Stimulated activated naive CD8-positive, alpha-beta T cell treated with anti-CD3 and anti-CD28 coated beads, Interleukin-15, amount 100 ng/mL, for 72 hours (primary cell): ENCODE results near the gene C16orf74.

Experiments used
- ATAC-seq: fragments of 150-1000 bp; cut with Tn5 transposase; 2 replicates; pipeline ENCODE4 v1.10.0; 2021; ENCODE audit warnings: mild to moderate bottlenecking, moderate library complexity
- DNase-seq, 2 donors: peaks; one replicate each; pipeline ENCODE4 v3.0.0; 2021 to 2022
- H3K27ac Mint-ChIP-seq, 2 donors: one replicate each; pipeline ENCODE4 v1.8.0; 2022; ENCODE audit warnings: mild to moderate bottlenecking in 2 of 2, mixed read lengths in 2 of 2, moderate library complexity in 2 of 2
- H3K27me3 Mint-ChIP-seq: one replicate; pipeline ENCODE4 v1.8.0; 2022; ENCODE audit warnings: mixed read lengths
- H3K4me1 Mint-ChIP-seq: one replicate; pipeline ENCODE4 v1.8.0; 2022; ENCODE audit warnings: mild to moderate bottlenecking, mixed read lengths
- H3K4me3 Mint-ChIP-seq, 2 donors: one replicate each; pipeline ENCODE4 v1.8.0; 2022; ENCODE audit warnings: mild to moderate bottlenecking in 2 of 2, mixed read lengths in 2 of 2, moderate library complexity in 1 of 2
- H3K9me3 Mint-ChIP-seq, 2 donors: one replicate each; pipeline ENCODE4 v1.8.0; 2022; ENCODE audit warnings: mixed read lengths in 2 of 2

The C16orf74 gene

DNA sequence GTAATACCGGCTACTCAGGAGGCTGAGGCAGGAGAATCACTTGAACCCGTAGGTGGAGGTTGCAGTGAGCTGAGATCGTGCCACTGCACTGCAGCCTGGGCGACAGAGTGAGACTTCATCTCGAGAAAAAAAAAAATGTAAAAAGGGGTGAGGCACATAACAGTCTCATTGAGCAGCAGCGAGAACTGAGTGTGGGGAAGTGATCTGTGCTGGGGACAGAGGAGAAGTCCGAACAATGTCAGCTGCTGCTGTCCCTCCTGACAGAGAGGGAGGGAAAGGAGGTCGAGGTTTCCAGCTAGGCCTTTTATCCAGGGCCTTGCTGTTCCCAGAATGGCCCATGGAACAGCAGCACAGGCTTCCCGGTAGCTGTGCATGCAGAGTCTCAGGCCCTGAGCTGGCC is 14.0 kb downstream of the C16orf74 start:
- DNase-seq, result no peak
- Mint-ChIP-seq H3K4me3 (no peak overlapping the region), H3K4me1 (peaks cover 30% of the 10 kb centered on the region), H3K27ac (no peak overlapping the region), H3K9me3 (no peaks in the 10 kb centered on the region), H3K27me3 (no peaks in the 10 kb centered on the region)
- no peak for ATAC-seq

DNA sequence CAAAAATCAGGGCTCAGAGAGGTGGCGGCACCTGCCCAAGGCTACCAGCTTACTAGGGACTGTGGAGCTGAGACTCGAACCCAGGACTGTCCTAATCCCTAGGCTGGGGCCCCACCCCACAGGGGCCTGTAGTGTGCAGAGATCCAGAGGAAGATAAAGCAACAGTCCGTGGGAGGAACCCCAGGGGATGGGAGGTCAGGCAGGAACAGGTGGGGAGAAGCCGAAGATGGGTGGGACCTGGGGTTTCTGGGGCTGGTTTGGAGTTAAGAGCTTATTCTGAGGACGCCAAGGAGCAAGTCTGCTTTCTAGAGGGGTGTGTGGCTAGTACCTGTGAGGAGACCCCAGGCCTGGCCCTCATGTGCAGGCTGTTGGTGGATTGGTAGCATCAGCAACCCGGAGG is 14.9 kb downstream of the C16orf74 start:
- no peak for ATAC-seq

DNA sequence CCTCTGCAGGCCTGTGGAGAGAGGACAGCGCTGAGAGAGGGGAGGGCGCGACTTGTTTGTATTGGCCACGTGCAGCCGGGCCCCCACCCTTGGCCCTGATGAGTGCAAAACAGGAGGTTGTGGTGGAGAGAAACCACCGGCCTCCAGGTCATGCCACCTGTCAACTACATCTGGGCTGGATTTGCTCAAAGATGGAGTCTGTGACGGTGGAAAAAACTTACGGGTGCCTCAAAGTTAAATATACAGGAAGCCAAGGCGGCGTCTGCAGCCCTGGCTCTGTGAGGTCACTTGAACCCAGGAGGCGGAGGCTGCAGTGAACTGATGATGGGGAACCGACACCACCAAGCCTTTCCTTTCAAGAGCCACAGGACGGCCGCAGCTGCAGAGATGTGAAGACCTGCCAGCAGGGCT is 15.7 kb downstream of the C16orf74 start:
- peak overlapping the region; percentile 57 to 73 for H3K4me3 Mint-ChIP-seq
- H3K4me1 Mint-ChIP-seq, result peaks cover 30% of the 10 kb centered on the region
- peak overlapping the region; percentile 72 to 76 for H3K27ac Mint-ChIP-seq
- DNase-seq, result peak; percentile 28 to 57
- no peaks in the 10 kb centered on the region for H3K27me3 Mint-ChIP-seq
- H3K9me3 Mint-ChIP-seq, result no peaks in the 10 kb centered on the region
- peak; percentile 86 for ATAC-seq

More for the DNA sequence above, 14.9 kb downstream of the C16orf74 start:
- Mint-ChIP-seq H3K27me3 (no peaks in the 10 kb centered on the region), H3K27ac (peak overlapping the region in 1 of 2 donors; percentile 72), H3K4me3 (peak overlapping the region; percentile 57 to 73), H3K4me1 (peaks cover 30% of the 10 kb centered on the region), H3K9me3 (no peaks in the 10 kb centered on the region)
- DNase-seq, result no peak

DNA sequence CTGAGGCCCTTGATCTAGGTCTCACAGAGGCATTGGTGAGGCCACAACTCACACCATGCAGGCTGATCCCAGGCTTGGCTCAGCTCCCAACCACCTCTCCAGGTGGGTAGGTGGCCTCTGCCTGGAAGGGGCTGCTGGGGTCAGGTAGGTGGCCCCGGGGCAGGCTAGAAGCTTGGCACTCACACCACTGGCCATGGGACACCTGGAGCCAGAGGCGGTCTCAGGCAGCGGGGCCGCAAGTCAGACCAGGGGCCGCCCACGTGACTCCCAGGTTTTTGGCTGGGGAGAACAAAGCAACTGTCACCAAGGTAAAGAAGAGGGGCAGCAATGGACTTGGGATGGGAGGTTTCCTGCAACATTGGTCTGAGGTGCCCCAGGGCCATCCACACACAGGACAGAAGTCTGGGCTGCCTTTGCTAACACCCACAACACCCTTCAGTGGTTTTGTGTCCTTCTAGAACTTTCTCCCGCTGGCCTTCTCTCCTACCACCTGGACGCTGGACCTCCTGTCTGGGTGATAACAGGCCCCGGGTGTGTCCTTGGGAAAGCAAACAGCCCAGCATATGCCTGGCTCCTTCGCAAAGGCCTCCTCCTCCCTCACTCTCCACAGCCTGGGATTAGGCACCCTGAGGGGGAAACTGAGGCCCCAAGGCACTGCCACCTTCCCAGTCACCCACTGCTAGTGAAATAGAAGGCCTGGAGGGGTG is 16.4 kb downstream of the C16orf74 start:
- ATAC-seq (no peak), DNase-seq (no peak)
- peak overlapping the region; percentile 57 to 73 for H3K4me3 Mint-ChIP-seq
- peak overlapping the region; percentile 72 to 76 for H3K27ac Mint-ChIP-seq
- H3K4me1 Mint-ChIP-seq, result peaks cover 33% of the 10 kb centered on the region
- no peaks in the 10 kb centered on the region for H3K9me3 Mint-ChIP-seq
- H3K27me3 Mint-ChIP-seq, result no peaks in the 10 kb centered on the region

DNA sequence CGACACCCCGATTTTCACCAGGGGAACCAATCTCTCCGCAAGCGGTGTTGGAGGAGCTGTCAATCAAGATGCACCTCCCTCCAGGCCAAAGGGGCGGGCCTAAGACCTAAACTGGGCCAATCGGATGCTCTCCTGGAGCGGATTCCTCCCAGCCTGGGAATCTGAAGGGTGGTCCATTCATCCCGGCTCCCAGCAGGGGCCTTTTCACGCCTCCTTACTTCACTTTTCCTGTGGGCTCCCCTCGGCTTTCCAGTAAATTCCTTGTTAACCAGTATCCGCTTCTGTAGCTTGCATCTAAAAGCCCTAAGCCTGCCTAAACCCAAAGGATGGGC is 17.1 kb downstream of the C16orf74 start:
- Mint-ChIP-seq H3K27ac (no peak overlapping the region), H3K4me3 (no peak overlapping the region), H3K4me1 (peaks cover 36% of the 10 kb centered on the region), H3K9me3 (no peaks in the 10 kb centered on the region), H3K27me3 (no peaks in the 10 kb centered on the region)
- DNase-seq, result no peak
- no peak for ATAC-seq

DNA sequence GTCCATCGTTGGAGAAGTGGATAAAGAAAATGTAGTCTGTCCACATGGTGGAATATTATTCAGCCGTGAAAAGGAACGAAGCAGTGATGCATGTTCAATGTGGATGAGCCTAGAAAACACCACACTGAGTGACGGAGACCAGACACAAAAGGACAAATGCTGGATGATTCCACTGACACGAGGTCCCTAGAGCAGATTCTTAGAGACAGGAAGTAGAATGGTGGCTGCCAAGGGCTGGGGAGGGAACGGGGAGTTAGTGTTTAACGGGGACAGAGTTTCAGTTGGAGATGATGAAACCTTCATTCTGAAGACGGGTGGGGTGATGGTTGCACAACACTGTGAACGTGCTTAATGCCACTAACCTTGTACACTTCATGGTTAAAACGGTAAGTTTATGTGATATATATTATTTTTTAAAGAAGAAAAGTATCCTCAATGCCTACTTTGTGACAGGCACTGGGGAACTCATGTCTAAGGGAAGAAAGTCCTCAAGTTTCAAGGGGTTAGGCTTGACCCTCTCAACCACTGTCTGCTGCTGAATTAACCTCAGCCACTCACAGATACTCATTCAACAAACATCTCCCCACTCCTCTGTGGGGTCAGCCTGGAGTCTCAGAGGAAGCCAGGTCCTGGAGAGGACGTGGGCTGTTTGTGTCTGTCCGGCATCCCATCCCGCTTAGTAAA is 17.6 kb downstream of the C16orf74 start:
- Mint-ChIP-seq H3K4me1 (peaks cover 36% of the 10 kb centered on the region), H3K27me3 (no peaks in the 10 kb centered on the region), H3K27ac (no peak overlapping the region), H3K4me3 (no peak overlapping the region), H3K9me3 (no peaks in the 10 kb centered on the region)
- DNase-seq, result no peak
- ATAC-seq, result no peak

DNA sequence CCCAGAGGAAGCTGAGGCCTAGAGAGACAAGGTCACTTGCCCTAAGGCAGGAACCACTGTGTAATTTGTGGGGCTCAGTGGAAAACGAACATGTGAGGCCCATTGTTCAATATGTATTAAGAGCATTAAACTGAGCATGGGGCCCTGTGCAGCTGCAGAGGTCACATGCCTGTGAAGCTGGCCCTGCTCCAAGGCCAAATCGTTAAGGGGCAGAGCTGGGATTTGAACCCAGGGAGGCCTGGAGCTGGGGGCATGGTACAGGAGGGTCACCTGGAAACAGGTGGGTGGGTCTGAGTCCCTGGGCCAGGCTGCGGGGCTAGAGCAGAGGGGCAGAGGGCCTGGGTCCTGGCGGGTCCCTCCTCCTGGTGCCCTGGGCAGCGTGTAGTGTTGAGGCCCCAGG is 19.7 kb downstream of the C16orf74 start:
- H3K27me3 Mint-ChIP-seq, result no peaks in the 10 kb centered on the region
- no peak for ATAC-seq
- peaks cover 33% of the 10 kb centered on the region for H3K4me1 Mint-ChIP-seq

DNA sequence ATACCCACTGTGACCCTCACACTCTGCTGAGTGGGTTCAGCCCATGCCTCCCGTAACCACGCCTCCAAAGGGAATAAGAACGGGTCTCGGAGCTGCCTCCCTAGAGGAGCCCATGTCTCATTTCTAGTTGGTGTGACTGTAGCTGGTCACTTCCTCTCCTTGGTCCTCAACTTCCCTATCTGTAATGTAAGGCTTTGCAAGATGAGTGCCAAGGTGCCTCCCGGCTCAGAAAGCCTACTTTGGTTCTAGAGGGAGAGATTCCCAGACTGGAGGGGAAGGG is 20.8 kb downstream of the C16orf74 start:
- Mint-ChIP-seq H3K27me3 (no peaks in the 10 kb centered on the region), H3K27ac (no peak overlapping the region), H3K4me3 (no peak overlapping the region), H3K4me1 (peaks cover 22% of the 10 kb centered on the region), H3K9me3 (no peaks in the 10 kb centered on the region)
- no peak for DNase-seq
- no peak for ATAC-seq

More for the DNA sequence above, 19.7 kb downstream of the C16orf74 start:
- Mint-ChIP-seq H3K4me3 (no peak overlapping the region), H3K27ac (no peak overlapping the region), H3K9me3 (no peaks in the 10 kb centered on the region)
- DNase-seq, result no peak

DNA sequence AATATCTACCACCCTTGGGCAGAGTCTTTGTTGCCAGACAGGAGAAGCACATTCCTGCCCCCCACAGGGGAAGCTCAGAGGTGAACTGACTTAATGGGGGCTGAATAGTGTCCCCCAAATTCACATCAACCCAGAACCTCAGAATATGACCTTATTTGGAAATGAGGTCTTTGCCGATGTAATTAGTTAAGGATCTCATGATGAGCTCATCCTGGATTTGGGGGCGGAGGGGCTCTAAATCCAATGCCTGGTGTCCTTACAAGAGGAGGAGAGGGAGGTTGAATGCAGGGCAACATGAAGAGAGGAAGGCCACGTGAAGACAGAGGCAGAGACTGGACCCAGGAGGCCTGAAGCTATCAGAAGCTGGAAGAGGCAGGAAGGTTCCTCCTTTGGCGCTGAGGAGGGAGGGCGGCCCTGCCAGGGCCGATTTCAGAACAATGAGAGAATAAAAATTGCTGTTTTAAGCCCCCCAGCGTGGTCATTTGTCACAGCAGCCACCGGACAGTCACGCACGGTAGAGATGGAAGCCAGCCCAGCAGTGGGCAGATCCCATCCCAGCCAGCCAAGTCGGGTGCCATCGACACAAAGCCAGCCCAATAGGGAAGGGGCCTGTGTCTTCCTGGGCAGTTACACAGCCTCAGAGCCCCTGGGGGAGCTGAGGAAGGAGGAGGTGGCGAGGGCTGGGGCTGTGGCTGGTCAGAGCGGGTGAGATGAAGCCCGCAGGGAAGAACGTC is 21.3 kb downstream of the C16orf74 start:
- H3K27ac Mint-ChIP-seq, result no peak overlapping the region
- ATAC-seq, result no peak
- no peak overlapping the region for H3K4me3 Mint-ChIP-seq
- DNase-seq, result no peak
- H3K27me3 Mint-ChIP-seq, result no peaks in the 10 kb centered on the region
- H3K4me1 Mint-ChIP-seq, result peaks cover 17% of the 10 kb centered on the region
- H3K9me3 Mint-ChIP-seq, result no peaks in the 10 kb centered on the region

DNA sequence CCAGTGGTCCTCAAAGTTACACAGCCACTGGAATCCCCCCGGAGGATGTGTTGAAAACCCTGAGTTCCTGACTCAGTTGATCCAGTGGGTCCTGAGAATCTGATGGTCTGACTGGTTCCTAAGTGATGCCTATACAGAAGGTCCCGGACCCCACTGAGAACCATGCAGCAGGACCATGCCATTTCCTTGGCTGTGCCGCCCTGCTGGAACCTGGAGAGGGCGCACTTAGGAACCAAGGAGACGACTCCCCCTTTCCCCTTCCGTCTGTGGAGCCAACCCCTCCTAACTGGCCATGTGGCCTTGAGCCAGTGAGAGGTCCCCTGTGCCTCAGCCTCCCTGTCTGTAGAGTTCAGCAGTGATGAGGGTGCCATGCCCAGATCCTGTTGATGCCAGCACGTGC is 22.0 kb downstream of the C16orf74 start:
- DNase-seq, result no peak
- Mint-ChIP-seq H3K4me3 (no peak overlapping the region), H3K4me1 (peaks cover 10% of the 10 kb centered on the region), H3K9me3 (no peaks in the 10 kb centered on the region), H3K27me3 (no peaks in the 10 kb centered on the region), H3K27ac (no peak overlapping the region)
- ATAC-seq, result no peak

DNA sequence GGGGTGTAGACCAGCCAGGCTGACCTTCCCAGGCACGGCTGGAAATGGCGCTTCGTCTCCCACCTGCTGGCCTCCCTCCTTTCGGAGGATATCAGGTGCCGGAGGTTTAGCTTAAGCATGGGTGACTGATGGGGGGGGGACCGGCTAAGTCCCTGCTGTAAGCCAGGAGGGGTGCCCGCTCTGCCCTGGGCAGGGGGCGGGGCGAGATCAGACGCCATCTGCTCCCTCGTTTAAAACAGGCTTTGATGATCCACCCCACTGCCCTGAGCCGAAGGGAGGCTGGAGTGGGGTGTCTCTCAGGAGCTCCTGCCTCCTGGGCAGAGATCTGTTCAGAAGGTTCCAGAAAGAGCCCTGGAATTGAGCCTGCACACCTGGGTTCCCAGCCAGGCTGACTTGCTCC is 26.0 kb downstream of the C16orf74 start:
- peaks cover 6% of the 10 kb centered on the region for H3K4me1 Mint-ChIP-seq
- ATAC-seq (no peak), DNase-seq (no peak)
- no peak overlapping the region for H3K4me3 Mint-ChIP-seq
- no peaks in the 10 kb centered on the region for H3K9me3 Mint-ChIP-seq
- no peaks in the 10 kb centered on the region for H3K27me3 Mint-ChIP-seq
- no peak overlapping the region for H3K27ac Mint-ChIP-seq

DNA sequence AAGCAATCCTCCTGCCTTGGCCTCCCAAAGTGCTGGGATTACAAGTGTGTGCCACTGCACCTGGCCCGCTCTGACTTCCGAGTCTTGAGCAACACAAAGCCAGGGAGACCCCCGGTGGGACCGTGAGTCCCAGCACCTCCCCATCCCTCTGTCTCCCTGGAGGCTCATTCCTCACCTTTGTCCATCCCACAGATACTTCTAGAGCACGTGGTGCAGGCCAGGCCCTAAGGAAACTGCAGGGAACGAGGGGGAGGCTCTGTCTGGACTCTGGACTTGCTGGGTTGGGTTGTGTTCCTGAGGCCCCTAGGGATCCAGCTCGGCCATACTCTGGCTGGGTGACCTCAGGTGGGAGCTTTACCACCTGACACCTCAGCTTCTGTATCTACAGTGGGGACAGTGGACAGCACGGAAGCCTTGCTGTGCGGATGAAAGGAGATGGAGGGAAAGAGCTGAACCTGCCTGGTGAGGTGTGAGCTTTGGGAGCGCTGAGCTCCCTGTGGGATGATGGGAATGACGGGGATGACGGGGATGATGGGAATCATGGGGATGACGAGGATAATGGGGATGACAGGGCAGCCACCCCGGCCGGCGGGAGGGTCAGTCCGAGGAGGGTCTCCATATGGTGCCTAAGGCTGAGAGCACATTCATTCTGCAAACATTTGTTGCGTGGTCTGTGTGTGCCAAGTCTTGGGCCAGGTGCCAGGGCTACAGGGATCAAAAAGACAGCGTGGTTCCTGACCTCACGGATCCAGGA is 26.6 kb downstream of the C16orf74 start:
- H3K9me3 Mint-ChIP-seq, result no peaks in the 10 kb centered on the region
- H3K4me3 Mint-ChIP-seq, result no peak overlapping the region
- peaks cover 1% of the 10 kb centered on the region for H3K4me1 Mint-ChIP-seq
- DNase-seq (no peak), ATAC-seq (no peak)
- no peaks in the 10 kb centered on the region for H3K27me3 Mint-ChIP-seq
- no peak overlapping the region for H3K27ac Mint-ChIP-seq

DNA sequence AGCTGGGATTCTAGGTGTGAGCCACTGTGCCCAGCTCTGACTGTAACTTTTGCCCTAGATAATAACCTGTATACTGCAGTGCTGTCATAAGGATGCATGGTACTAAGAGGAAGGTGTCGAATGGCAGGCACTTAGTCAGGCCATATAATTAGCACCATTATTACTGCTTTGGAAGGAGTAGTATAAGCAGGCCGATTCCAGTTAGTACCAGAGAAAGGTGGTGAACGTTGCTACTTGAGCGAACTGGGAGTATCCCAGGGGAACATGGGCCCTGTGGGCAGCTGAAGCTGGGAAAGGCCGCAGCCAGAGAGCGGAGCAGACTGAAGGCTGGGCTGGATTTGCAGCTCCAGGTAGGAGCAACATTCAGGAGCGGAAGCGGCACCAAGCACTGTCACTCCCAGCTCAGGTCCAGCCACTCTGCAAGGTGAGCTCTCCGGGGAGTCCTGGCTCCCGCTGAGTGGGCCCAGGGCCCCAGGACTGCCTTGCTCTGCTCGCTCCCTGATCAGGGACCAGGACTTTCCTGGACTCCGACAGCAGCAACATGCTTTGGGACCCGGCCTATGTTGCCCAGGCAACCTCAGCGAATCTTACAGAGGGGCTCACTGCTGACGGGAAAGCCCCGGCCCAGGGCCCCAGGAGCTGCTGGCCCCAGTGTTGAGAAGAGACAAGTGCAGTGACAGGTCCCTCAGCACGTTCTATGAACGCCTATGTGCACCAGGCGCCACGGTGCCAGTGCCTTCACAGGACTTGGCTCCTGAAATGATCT is 28.6 kb downstream of the C16orf74 start:
- DNase-seq (no peak), ATAC-seq (no peak)
- Mint-ChIP-seq H3K4me3 (no peak overlapping the region), H3K4me1 (peaks cover 9% of the 10 kb centered on the region), H3K27ac (no peak overlapping the region), H3K9me3 (no peaks in the 10 kb centered on the region), H3K27me3 (peaks cover 6% of the 10 kb centered on the region)

DNA sequence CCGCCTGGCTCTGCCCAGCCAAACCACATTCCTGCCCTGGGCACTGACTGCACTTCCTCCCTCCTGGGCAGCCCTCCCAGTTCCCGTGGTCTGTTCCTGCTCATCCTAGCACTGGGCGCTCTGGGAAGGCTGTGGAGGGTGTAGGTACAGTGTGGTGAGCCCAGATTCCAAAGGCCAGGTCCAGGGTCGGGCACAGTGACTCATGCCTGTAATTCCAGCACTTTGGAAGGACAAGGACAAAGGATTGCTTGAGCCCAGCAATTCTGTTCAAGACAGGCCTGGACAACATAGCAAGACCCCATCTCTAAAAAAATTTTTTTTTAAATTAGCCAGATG is 30.6 kb downstream of the C16orf74 start:
- no peak overlapping the region for H3K27ac Mint-ChIP-seq
- peaks cover 22% of the 10 kb centered on the region for H3K27me3 Mint-ChIP-seq

DNA sequence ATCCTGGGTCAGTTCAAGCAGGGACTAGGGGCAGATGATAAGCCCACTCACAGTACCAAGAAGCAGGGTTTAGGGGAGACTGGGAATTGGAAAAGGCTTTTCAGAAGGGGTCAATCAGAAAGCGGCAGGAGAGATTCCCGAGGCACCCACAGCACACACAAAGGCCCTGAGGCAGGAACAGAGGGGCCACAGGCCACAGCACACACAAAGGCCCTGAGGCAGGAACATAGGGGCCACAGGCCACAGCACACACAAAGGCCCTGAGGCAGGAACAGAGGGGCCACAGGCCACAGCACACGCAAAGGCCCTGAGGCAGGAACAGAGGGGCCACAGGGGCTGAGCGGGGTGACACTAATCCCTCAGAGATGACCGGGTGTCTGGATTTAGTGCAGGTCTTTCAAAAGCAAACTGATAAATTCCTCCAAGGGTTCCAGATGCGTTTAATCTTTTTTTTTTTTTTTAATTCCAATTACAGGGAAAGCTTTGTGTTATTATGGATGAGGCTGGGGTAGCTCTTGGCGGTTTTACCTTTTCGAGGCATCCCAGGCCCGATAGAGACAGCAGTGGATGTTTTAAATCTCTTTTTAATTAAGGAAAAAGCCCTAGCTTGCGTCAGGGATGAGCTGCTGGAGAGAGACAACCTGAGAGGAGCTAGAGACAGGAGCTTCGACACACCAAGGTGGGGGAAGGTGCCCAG is 31.1 kb downstream of the C16orf74 start:
- H3K4me3 Mint-ChIP-seq, result no peak overlapping the region
- H3K9me3 Mint-ChIP-seq, result no peaks in the 10 kb centered on the region
- no peak for ATAC-seq
- H3K27me3 Mint-ChIP-seq, result peaks cover 23% of the 10 kb centered on the region
- peaks cover 27% of the 10 kb centered on the region for H3K4me1 Mint-ChIP-seq
- no peak for DNase-seq
- H3K27ac Mint-ChIP-seq, result no peak overlapping the region

More for the DNA sequence above, 30.6 kb downstream of the C16orf74 start:
- H3K9me3 Mint-ChIP-seq, result no peaks in the 10 kb centered on the region
- no peak for ATAC-seq
- peaks cover 22% of the 10 kb centered on the region for H3K4me1 Mint-ChIP-seq
- H3K4me3 Mint-ChIP-seq, result no peak overlapping the region
- no peak for DNase-seq
